GM12878 (cell line): ENCODE data around the gene CFL2. TPM values are rescaled to one million over a fixed set of nuclear protein-coding genes. Genes with fewer than 3 reads are reported as not detected.

Experiments
- ATAC-seq: fragments of 200-7000 bp; cut with Tn5 transposase; 3 replicates; pipeline ENCODE4 v1.9.1; 2020; ENCODE audit warnings: mild to moderate bottlenecking, moderate library complexity
- BruUV-seq: library from RNA; stranded (reverse); fragments of 400-500 nt; replicated peaks from 2 replicates; lab custom pipeline; 2021; lab: Mats Ljungman, UMichigan
- CTCF ChIA-PET: fragments of 300-600 bp; sonication (Branson Sonifier 250); formaldehyde crosslinking; extraction: SDS; loops from one replicate; lab custom pipeline; 2021; ENCODE audit warnings: inconsistent platforms; lab: Yijun Ruan, JAX
- POLR2A ChIA-PET: fragments of 350-600 bp; formaldehyde crosslinking; extraction: SDS; loops from one replicate; lab custom pipeline; 2021; ENCODE audit warnings: inconsistent platforms; lab: Charles Lee
- RAD21 ChIA-PET: fragments of 300-600 bp; sonication (Branson Sonifier 250); formaldehyde crosslinking; loops from one replicate; lab custom pipeline; 2023; ENCODE audit warnings: antibody characterized with exemption; ENCODE audit not compliant: unreplicated experiment; lab: Charles Lee
- SMC1A ChIA-PET: fragments of 300-600 bp; sonication (Branson Sonifier 250); formaldehyde crosslinking; loops from one replicate; lab custom pipeline; 2023; ENCODE audit not compliant: unreplicated experiment, uncharacterized antibody; lab: Charles Lee
- DNase-seq: peaks from one replicate; pipeline ENCODE4 v3.0.0-alpha.2; 2011; ENCODE audit warnings: low read depth, low spot score
- FAIRE-seq: peaks from 3 replicates; lab custom pipeline; 2011; peaks lifted over from hg19 to GRCh38; lab: Jason Lieb, UNC
- H2AFZ ChIP-seq: 2 replicates; pipeline ENCODE4 v1.6.0; 2011; ENCODE audit warnings: low read depth, low read length, control low read depth; ENCODE audit not compliant: control insufficient read depth
- H3K27ac ChIP-seq: 2 replicates; pipeline ENCODE4 v1.5.1; 2011; ENCODE audit warnings: control low read depth; ENCODE audit not compliant: control insufficient read depth, insufficient read depth
- H3K27me3 ChIP-seq, 2 experiments: replicated peaks in 1 of 2; 2 replicates each; pipeline versions ENCODE4 v1.6.0 to v1.6.1; 2011; ENCODE audit warnings: low read length in 1 of 2; ENCODE audit not compliant: control insufficient read depth in 2 of 2, insufficient read depth in 2 of 2
- H3K36me3 ChIP-seq, 2 experiments: 2 replicates each; pipeline ENCODE4 v1.5.1; 2011; ENCODE audit warnings: low read length in 1 of 2; ENCODE audit not compliant: control insufficient read depth in 2 of 2, insufficient read depth in 2 of 2
- H3K4me1 ChIP-seq: 2 replicates; pipeline ENCODE4 v1.6.1; 2011; ENCODE audit warnings: mild to moderate bottlenecking, low read length, moderate library complexity, mixed read lengths; ENCODE audit not compliant: control insufficient read depth, insufficient read depth
- H3K4me2 ChIP-seq: 2 replicates; pipeline ENCODE4 v1.6.0; 2011; ENCODE audit warnings: control low read depth; ENCODE audit not compliant: control insufficient read depth, insufficient read depth
- H3K4me3 ChIP-seq: fragments of 200-600 bp; sonication (generic); 2 replicates; pipeline ENCODE4 v1.5.1; 2016
- H3K79me2 ChIP-seq: 2 replicates; pipeline ENCODE4 v1.6.0; 2011; ENCODE audit warnings: low read length; ENCODE audit not compliant: control insufficient read depth, insufficient read depth
- H3K9ac ChIP-seq: 2 replicates; pipeline ENCODE4 v1.8.0; 2011; ENCODE audit warnings: low read length, control low read depth, mixed read lengths; ENCODE audit not compliant: control insufficient read depth, insufficient read depth
- H3K9me3 ChIP-seq: replicated peaks from 3 replicates; pipeline ENCODE4 v1.5.1; 2011; ENCODE audit warnings: mild to moderate bottlenecking, low read length; ENCODE audit not compliant: control insufficient read depth, insufficient read depth
- H4K20me1 ChIP-seq: 2 replicates; pipeline ENCODE4 v1.6.0; 2011; ENCODE audit not compliant: control insufficient read depth, insufficient read depth
- BCL3 ChIP-seq: IDR thresholded peaks from 2 replicates; pipeline ENCODE4 v1.6.1; 2011; ENCODE audit warnings: borderline replicate concordance, low read depth, mild to moderate bottlenecking, moderate library complexity, low read length; ENCODE audit not compliant: insufficient read depth, poor library complexity, severe bottlenecking
- BCLAF1 ChIP-seq: fragments of 450-650 bp; IDR thresholded peaks from 2 replicates; pipeline ENCODE4 v1.6.1; 2017; ENCODE audit warnings: antibody characterized with exemption, mild to moderate bottlenecking, moderate library complexity
- CHD4 ChIP-seq: fragments of 200-600 bp; sonication (generic); IDR thresholded peaks from 2 replicates; pipeline ENCODE4 v1.6.1; 2016; ENCODE audit warnings: mild to moderate bottlenecking
- FOXK2 ChIP-seq: fragments of 450-650 bp; IDR thresholded peaks from 2 replicates; pipeline ENCODE4 v1.6.1; 2017; ENCODE audit warnings: mild to moderate bottlenecking, moderate library complexity
- IRF5 ChIP-seq: fragments of 450-650 bp; IDR thresholded peaks from 2 replicates; pipeline ENCODE4 v1.6.1; 2017; ENCODE audit warnings: borderline replicate concordance
- JUND ChIP-seq: IDR thresholded peaks from 2 replicates; pipeline ENCODE4 v1.6.1; 2012; ENCODE audit warnings: low read depth, mild to moderate bottlenecking, low read length, improper control_type of control experiment, moderate library complexity
- KAT2A ChIP-seq: conservative IDR thresholded peaks from 2 replicates; pipeline ENCODE4 v1.6.1; 2011; ENCODE audit warnings: low read depth, low read length; ENCODE audit not compliant: control insufficient read depth
- NBN ChIP-seq: fragments of 450-650 bp; IDR thresholded peaks from 2 replicates; pipeline ENCODE4 v1.6.1; 2016
- NKRF ChIP-seq: fragments of 450-650 bp; conservative IDR thresholded peaks from 2 replicates; pipeline ENCODE4 v1.6.1; 2017; ENCODE audit warnings: mild to moderate bottlenecking, moderate library complexity
- NR2C2 ChIP-seq: IDR thresholded peaks from 2 replicates; pipeline ENCODE4 v1.6.1; 2011; ENCODE audit warnings: borderline replicate concordance, low read depth; ENCODE audit not compliant: control insufficient read depth, insufficient read length
- PBX3 ChIP-seq: IDR thresholded peaks from 2 replicates; pipeline ENCODE4 v1.6.1; 2011; ENCODE audit warnings: mild to moderate bottlenecking, low read depth, low read length, moderate library complexity; ENCODE audit not compliant: insufficient replicate concordance
- in situ Hi-C: fragments of 300-500 bp; cut with MboI; formaldehyde crosslinking; loops from 9 replicates; pipeline ENCODE4 v1.14.3; 2018; ENCODE audit warnings: mixed read lengths
- intact Hi-C: fragments of 100-400 bp; cut with micrococcal nuclease; formaldehyde crosslinking; loops from one replicate; pipeline ENCODE4 v1.14.2; 2022; ENCODE audit not compliant: unreplicated experiment
- polyA plus RNA-seq, 11 experiments: library from polyadenylated mRNA; depleted of rRNA in 4 of 11; unstranded in 6 of 11; stranded (reverse) in 5 of 11; fragments of >200 nt; fragmentation: Nextera tagmentation in 4 of 11; fragmentation: Illumina TruSeq in 1 of 11; extraction: Ambion mirVana in 4 of 11; extraction: Trizol in 1 of 11; gene quantifications; 1 replicate in 1 of 11; 2 replicates in 10 of 11; pipeline versions ENCODE4 v1.2.1 to v1.2.3, GENCODE V29; 2011 to 2016; ENCODE audit warnings: inconsistent platforms in 2 of 11, missing spikeins in 2 of 11, low read depth in 1 of 11
- total RNA-seq, 4 experiments: library from RNA; depleted of rRNA in 3 of 4; stranded (reverse); fragments of >200 nt in 3 of 4; fragmentation: Illumina TruSeq in 1 of 4; extraction: Trizol in 1 of 4; gene quantifications; 2 replicates each; pipeline versions ENCODE4 v1.2.1 to v1.2.3, GENCODE V29; 2013 to 2021

Gene CFL2
- total and polyA plus RNA-seq, 10 of the 15 experiments (the other 5 are each of a cell fraction or from before 2014, with no cell fraction given), result 4.7 to 13.4 (median 8.4) TPM

GRCh38 chr14:34684578-34684977, 29.8 kb downstream of the CFL2 start:
- no peak for DNase-seq
- Histone ChIP-seq H3K36me3 (no peaks in the 10 kb centered on the region), H3K4me3 (no peak overlapping the region), H3K27me3 (no peaks in the 10 kb centered on the region), H3K9me3 (no peaks in the 10 kb centered on the region), H2AFZ (no peak overlapping the region), H3K4me2 (no peak overlapping the region), H4K20me1 (no peaks in the 10 kb centered on the region), H3K4me1 (no peaks in the 10 kb centered on the region), H3K27ac (no peak overlapping the region), H3K79me2 (no peaks in the 10 kb centered on the region), H3K9ac (no peak overlapping the region)
- CTCF ChIA-PET, result interaction anchor here (1.3 to 1.8 kb wide), 2 partner anchors 15 to 38 kb away, joined by 4 to 8 read pairs; no protein-coding TSS in a partner anchor
- intact Hi-C loops, result no loop called here
- no TSS peak for BruUV-seq
- SMC1A ChIA-PET, result interaction anchor here (0.7 to 1.2 kb wide), 3 partner anchors 26 to 738 kb away, joined by 3 to 4 read pairs (median 4); no protein-coding TSS in a partner anchor
- RAD21 ChIA-PET, result interaction anchor here (1.5 kb wide), 1 partner anchor 38 kb away, joined by 4 read pairs; no protein-coding TSS in a partner anchor
- no peak for ATAC-seq
- in situ Hi-C loops, result no loop called here
- POLR2A ChIA-PET, result interaction anchor here (0.6 kb wide), 1 partner anchor 698 kb away, joined by 3 read pairs; no protein-coding TSS in a partner anchor
- FAIRE-seq, result no peak
- no peak for TF ChIP-seq PBX3
- no peak for TF ChIP-seq NR2C2
- TF ChIP-seq BCLAF1, result no peak
- TF ChIP-seq CHD4, result no peak
- TF ChIP-seq IRF5, result no peak
- no peak for TF ChIP-seq BCL3
- no peak for TF ChIP-seq KAT2A
- TF ChIP-seq JUND, result no peak
- TF ChIP-seq NBN, result no peak
- no peak for TF ChIP-seq NKRF
- no peak for TF ChIP-seq FOXK2
